Measurements from ENCODE around the gene GPHN.

DNA sequence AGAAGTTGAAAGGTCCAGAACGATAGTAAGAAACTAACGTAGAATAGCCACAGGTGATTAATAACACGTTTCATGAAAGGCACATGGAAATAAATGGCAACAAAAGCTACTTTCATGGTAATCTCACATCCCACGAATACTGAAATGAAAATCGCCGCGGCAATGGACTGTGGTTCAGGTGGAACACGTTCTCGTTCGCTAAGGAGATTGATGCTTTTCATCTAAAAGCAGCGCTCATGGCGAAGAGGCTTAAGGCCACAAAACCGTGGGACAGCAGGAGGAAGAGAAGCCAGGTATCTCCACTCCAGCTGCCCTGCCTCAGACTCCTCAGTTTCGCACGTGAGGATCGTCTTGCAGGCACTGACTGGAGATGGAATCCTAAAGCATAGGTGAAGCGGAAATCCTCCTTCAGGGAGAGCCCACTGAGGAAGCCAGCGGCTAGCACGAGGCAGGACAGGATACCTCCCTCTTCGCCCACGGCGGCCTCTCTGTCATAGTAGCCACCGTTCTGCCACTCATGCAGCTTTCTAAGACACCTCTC is 696 bp upstream of the GPHN start:
- TF ChIP-seq EZH2 (IDR thresholded peaks at IDR 0.05; ENCODE audit: low read depth, low read length, severe bottlenecking) = no peak
- TF ChIP-seq RFX5 (IDR thresholded peaks at IDR 0.05; ENCODE audit: borderline replicate concordance, low read depth, low read length) = no peak
- TF ChIP-seq RAD21 (IDR thresholded peaks at IDR 0.05 in 1 of 2, conservative IDR thresholded peaks at IDR 0.05 in 1 of 2; ENCODE audit: low read depth in 2 of 2, low read length in 2 of 2) = no peak
- TF ChIP-seq YY1 (IDR thresholded peaks at IDR 0.05; ENCODE audit: low read depth, low read length) = no peak

All from H1 (cell line).